ACHN (cell line): ENCODE measurements around the gene NUTF2.
"Not testable (repeated sequence)": the region's sequence is repeated elsewhere in the genome, so short reads cannot be mapped to it uniquely, and the experiment has no call there.

Experiments
- DNase-seq: peaks from one replicate; pipeline ENCODE4 v3.0.0-alpha.2; 2015
- in situ Hi-C: cut with HindIII; loops from 2 replicates; pipeline ENCODE4 v1.10.0; 2017; ENCODE audit warnings: low sequenced_read_pairs, low pct_ligation_motif_present, low pct_unique_long_range_greater_than_20kb

NUTF2 gene

DNA sequence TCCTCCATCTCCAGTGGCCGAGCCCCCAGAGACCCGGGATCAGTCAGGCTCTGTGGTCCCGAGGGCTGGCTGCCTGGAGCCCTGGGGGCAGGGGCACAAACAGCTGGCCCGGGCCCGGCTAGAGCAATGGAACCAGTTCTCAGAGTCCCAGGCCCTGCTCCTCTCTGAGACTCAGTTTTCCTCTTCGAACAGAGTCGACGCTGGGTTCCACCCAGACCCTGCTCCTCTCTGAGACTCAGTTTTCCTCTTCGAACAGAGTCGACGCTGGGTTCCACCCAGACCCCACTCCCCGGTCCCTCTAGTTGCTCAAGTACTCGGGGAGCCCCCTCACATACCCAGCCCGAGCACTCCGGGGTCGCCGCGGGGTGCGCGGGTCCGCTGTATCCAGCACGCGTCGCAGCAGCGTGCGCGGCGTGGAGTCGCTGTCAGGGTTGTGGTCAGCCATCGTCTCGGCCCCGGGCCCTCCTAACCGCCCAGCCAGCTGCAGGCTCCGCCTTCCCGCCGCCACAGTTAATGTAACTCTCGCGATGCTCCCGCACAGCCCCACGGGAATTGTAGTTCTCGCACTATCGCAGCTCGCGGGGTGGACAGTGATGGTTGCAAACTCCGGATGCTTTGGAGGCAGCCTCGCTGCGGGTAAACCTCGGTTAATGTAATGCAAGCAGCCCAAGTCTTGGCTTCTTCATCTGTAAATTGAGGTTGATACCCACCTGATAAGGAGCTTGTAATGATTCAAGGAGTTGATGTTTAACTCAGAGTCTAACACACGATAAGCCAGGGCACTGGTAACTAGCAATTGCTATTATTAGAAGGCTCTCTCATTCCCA, 13.1 kb upstream of the NUTF2 start:
- peak; percentile 95 for DNase-seq
- in situ Hi-C loops, result no loop called here

DNA sequence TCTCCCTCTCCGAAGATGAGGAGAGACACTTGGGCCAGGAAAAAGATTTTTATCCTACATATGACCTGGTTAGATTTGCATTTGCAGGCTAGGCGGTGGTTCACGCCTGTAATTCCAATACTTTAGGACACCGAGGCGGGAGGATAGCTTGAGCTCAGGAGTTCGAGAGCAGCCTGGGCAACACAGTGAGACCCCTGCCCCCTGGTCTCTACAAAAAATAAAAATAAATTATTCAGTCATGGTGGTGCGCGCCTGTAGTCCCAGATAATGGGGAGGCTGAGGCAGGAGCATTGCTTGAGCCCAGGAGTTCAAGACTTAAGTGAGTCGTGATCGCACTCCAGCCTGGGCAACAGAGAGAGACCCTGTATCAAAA, 12.5 kb upstream of the NUTF2 start:
- in situ Hi-C loops, result no loop called here
- DNase-seq, result no peak

DNA sequence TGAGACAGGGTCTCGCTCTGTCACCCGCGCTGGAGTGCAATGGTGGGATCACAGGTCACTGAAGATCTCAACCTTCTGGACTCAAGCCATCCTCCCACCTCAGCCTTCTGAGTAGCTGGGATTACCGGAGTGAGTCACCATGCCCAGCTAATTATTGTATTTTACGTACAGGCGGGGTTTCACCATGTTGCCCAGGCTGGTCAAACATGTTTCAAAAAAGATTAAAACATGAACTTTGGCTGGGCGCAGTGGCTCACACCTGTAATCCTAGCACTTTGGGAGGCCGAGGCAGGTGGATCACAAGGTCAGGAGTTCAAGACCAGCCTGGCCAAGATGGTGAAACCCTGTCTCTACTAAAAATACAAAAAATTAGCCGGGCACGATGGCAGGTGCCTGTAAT, 9.5 kb upstream of the NUTF2 start:
- DNase-seq, in situ Hi-C loops: not testable (repeated sequence)

DNA sequence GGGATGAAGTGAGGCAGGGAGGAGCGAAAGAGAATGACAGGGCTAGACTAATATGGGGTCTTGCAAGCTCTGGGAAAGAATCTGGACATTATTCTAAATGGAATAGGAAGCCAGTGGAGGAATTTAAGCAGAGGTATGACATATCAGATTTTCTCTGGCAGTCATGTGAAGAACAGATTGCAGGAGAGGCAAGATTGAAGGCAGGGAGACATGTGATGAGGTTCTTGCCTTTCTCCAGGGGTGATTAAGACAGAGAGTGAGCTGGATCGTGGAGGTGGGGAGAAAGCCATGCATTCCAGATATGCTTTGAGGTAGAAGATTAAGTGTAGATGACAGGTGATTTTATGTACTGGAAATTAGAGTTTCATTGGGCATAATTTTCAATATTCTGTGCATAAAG, 8.9 kb upstream of the NUTF2 start:
- no peak for DNase-seq
- in situ Hi-C loops, result no loop called here

DNA sequence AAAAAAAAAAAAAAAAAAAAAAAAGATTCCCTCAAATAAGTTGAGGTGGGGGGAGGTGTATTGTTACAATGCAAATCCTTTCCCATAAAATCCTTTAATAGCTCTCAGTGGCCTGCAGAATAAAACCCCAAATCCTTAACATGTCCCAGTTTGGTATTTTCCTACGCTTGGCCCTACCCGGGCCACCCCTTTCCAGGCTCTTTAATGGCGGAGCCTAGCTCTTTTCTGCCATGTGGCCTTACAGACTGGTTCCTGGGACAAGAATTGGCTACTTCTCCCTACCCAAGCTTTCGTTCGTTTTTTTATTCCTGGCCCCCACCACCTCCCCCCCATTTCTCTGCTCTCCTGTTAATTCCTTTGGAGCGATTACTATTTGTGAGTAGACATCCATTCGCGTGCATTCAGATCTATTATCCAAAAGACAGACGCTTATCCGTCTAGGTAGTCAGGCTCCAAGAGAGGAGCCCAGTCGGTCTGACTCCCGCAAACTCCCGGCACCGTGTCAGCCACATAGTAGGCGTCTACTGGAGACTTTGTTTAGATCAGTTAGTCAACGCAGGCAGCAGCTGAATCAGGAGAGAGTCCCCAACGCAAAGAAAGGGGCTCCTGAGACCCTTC, 5.4 kb upstream of the NUTF2 start:
- in situ Hi-C loops, result no loop called here
- DNase-seq, result no peak

DNA sequence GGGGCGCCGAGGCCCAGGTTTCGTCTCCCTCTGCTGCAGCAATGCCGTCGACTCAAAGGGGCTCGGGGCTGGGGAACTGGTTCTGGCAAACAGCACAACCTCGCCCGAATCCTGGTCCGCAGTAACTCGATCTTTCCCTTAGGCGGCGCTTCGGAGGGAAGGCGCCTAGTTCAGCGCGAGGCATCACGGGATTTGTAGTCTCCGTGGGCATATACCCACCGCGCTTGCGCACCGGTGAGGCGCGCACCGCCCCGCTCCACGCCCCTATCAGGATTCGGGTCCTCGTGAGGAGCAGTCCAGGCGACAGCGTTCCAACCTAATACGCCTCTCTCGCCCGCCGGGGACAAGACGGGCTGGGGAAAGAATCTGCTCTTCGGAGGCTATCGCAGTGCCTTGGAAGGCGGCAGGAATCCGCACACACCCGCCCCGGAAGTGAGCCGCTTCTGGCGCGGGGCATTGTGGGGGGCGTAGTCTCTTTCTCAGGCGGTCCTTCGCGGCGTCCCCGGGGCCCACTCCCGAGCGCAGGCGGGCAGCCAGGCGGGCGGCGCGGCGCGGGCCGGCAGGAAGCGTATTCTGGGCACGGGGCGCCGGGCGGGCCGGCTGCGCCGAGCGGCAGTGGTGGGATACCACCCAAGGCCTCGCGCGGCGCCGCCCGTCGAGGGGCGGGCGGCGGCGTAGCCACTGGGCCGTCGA, 4.8 kb upstream of the NUTF2 start, which contains the start of gene THAP11:
TSS of gene THAP11 (plus strand) at position 505 of the 693 bp plus-strand sequence. CDS start 235 bp downstream, outside the sequence.
- in situ Hi-C loops, result no loop called here
- DNase-seq, result peak; percentile 98

DNA sequence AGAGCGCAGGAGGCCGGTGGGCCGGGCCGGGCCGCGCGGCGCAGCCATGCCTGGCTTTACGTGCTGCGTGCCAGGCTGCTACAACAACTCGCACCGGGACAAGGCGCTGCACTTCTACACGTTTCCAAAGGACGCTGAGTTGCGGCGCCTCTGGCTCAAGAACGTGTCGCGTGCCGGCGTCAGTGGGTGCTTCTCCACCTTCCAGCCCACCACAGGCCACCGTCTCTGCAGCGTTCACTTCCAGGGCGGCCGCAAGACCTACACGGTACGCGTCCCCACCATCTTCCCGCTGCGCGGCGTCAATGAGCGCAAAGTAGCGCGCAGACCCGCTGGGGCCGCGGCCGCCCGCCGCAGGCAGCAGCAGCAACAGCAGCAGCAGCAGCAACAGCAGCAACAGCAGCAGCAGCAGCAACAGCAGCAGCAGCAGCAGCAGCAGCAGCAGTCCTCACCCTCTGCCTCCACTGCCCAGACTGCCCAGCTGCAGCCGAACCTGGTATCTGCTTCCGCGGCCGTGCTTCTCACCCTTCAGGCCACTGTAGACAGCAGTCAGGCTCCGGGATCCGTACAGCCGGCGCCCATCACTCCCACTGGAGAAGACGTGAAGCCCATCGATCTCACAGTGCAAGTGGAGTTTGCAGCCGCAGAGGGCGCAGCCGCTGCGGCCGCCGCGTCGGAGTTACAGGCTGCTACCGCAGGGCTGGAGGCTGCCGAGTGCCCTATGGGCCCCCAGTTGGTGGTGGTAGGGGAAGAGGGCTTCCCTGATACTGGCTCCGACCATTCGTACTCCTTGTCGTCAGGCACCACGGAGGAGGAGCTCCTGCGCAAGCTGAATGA, 4.0 kb upstream of the NUTF2 start:
- in situ Hi-C loops, result no loop called here
- no peak for DNase-seq

DNA sequence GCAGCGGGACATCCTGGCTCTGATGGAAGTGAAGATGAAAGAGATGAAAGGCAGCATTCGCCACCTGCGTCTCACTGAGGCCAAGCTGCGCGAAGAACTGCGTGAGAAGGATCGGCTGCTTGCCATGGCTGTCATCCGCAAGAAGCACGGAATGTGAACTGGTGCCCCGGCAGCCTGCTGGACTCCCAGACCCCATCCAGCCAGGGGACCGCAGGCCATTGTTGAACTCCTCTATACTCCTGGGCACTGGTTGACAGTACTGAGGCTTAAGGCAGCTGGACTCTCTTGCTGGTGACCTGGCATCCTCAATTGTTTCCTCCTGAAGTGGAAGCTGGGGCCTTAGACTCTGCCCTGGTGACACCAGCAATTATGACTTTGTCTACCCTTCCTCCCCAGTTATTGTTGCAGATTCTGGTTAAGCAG, 3.4 kb upstream of the NUTF2 start:
- no peak for DNase-seq
- in situ Hi-C loops, result no loop called here

DNA sequence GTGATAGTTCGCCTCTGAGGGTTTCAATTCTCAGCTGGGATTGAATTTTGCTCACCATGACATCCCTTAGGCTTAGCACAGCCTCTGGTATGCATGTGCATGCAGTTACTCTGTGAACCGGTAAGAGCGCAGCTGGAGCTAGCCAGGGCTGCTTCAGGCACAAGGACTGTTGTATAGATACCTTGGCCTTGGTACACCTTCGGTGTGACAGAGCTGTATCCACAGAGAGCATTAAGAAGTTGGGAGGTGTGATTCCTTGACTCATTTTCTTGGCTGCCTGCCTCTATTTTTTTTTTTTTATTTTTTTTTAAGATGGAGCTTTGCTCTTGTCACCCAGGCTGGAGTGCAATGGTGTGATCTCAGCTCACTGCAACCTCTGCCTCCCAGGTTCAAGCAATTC, 2.2 kb upstream of the NUTF2 start:
- peak; percentile 16 for DNase-seq
- in situ Hi-C loops, result no loop called here

DNA sequence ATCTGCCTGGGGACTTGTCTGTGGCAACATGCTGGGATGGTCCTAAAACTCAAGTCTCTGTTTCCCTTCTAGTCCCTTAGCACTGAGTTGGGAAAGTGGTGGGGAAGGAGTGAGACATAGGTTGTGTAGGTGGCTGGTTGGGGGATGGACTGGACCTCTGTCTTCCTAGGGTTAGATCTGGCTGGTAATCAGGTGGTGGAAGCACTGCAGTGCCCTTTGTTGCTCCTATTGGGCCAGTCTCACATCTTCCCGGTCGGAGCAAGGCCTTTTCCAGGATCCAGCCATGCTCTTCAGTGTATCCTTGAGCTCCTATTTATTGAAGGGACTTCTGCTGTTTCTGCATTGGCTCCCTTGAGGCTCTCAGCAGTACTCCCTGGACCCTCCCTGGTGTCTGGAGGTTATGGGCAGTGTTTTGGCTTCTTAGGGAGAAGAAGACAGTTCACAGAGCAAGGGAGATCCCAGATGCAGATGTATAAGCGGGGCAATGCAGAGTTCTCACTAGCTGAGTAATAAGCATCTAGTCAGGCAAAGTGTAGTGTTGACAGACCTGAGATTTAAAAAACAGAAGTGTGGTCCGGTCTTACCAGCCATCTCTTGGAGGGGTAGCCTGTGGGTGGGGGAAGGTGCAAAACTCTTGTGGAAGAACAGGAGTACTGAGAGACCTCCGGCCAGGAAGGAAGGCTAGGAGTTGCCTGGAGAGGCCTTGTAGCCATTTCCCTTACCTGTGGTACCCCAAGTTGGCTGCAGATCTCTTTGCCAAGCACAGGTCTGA, 1.3 kb upstream of the NUTF2 start:
- in situ Hi-C loops, result no loop called here
- DNase-seq, result no peak

DNA sequence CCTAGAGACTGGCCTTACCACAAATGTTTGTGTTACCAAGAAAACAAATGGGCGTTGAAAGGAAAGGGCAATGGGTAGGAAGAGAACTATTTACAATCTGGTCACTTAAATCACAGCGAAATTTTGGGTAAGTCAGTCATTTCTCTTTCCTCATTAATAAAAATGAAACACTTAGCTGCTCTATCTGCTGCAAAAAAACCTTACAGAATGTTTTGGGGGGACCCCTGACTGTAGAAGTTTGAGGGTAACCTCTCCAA, 742 bp upstream of the NUTF2 start:
- in situ Hi-C loops, result no loop called here
- peak; percentile 9 for DNase-seq

DNA sequence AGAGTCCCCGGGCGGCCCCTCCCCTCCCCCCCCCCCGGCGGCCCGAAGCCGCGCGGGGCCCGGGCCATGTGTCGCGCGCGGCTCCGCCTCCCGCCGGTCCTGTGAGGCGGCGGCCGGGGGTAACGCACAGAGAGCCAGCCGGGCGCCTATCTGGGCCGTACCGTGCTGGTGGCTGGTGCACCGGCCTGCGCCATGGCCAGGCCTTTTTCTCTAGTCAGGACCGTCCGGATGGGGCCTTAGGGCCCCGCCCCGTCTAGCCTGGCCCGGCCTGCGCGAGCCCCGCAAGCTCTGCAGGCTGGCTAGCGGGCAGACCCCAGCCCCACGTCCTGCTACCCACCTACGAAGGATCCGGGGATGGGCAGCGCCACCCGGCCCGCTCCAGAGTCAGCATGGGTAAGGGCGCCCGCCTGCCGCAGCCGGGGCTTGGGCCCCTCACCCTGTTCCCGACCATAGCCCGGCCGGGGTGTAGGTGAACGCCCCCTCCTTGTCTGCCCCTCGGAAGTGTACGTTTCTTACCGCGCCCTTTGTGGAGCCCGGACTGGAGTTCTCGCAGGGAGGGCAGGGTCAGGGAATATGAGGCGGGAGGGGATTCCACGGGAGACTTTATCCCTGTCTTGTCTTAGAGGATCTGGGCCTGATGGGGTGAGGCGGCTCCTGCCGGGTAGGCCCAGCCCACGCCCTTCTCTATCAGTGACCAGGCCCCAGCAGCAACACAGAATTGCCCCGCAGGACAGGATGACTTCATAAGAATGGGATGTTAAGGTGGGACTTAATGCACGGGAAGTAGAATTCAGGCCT, 530 bp downstream of the NUTF2 start, which contains the start of gene CENPT:
TSS of gene CENPT (minus strand) at position 630 of the 798 bp plus-strand sequence. CDS start 13,834 bp downstream, outside the sequence.
- in situ Hi-C loops, result no loop called here
- DNase-seq, result peak; percentile 75

DNA sequence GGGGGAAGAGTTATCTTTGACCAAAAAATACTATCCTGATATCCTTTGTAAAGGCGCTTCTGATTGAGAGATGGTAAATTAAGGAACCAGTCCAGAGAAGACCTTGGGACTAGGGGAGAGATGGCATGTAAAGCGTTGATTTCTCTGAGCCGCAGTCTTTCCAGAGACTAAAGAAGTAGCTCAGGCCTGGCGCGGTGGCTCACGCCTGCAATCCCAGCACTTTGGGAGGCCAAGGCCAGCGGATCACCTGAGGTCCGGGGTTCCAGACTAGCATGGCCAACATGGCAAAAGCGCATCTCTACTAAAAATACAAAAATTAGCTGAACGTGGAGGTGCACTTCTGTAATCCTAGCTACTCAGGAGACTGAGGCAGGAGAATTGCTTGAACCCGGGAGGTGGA, 1.4 kb downstream of the NUTF2 start:
- in situ Hi-C loops, result no loop called here
- DNase-seq, result no peak

DNA sequence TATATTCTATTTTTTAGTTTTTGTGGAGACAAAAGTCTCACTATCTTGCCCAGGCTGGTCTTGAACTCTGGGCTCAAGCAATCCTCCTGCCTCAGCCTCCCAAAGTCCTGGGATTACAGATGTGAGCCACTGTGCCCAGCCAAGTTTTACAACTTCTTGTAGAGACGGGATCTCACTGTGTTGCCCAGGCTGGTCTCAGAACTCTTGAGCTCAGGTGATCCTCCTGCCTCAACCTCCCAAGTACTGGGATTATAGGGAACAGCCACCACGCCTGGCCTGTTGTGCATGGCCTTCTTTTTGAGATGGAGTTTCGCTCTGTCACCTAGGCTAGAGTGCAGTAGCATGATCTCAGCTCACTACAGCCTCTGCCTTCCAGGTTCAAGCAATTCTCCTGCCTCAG, 6.9 kb downstream of the NUTF2 start:
- in situ Hi-C loops, result no loop called here

DNA sequence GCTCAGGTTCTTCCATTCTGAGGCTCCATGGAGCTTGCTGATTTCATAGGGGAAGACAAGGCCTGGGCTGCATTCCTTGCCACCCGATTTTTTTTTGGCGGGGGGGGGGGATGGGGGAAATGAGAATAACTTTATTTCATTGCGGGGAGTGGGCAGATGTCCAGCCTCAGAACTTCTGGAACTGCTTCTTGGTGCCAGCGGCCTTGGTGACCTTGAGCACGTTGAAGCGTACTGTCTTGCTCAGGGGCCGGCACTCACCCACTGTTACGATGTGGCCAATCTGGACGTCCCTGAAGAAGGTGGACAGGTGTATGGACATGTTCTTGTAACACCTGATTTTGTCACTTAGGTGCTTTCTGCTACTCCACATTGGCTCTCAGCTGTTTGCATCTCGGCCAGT, 9.1 kb downstream of the NUTF2 start:
- in situ Hi-C loops, result no loop called here
- no peak for DNase-seq

More for the DNA sequence above, 6.9 kb downstream of the NUTF2 start:
- no peak for DNase-seq

DNA sequence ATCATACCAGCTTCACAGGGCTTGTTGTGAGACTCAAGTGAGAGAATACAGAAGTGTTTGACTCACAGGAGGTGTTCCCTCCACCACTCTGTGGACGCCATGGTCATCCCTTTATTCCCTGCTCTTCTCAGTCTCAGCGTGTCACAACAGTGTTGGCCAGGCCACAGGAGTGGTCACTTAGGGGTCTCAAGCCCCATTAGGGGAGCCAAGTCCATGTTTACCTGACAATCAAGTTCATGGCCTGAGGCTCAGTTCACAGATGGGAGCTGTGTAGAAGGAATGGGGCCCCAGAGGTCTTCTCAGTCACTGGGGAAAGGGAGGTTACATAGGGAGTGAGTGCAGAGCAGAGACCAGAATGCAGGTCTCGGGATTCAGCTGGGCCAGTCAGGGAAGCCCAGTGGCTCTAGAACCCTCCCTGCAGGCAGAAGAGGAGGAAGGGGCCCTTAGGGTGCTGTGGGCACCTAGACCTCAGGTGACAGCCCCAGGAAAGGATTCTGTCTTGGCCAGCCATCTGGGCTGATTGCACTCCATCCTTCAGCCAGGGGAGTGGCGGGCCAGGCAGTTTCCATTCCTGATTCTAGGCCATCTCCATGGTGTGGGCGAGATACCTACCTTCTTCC, 10.3 kb downstream of the NUTF2 start:
- in situ Hi-C loops, result no loop called here
- no peak for DNase-seq
